DMS 273 (cell line): ENCODE measurements around the gene ADAM12.
"Not testable (repeated sequence)": the region's sequence is repeated elsewhere in the genome, so short reads cannot be mapped to it uniquely, and the experiment has no call there.

Source experiments
- DNase-seq: peaks from one replicate; lab custom pipeline; 2025; ENCODE audit not compliant: unreplicated experiment; lab: John Stamatoyannopoulos, UW

The ADAM12 gene

GRCh38 chr10:125992254-125992653 lies 396.0 kb downstream of the ADAM12 start:
- DNase-seq: no peak

- no peak for DNase-seq
These were observed 396.9 kb downstream of the ADAM12 start for GRCh38 chr10:125991392-125991791.

- no peak for DNase-seq
These were observed 397.3 kb downstream of the ADAM12 start for GRCh38 chr10:125990974-125991373.

- no peak for DNase-seq
These were observed 398.5 kb downstream of the ADAM12 start for GRCh38 chr10:125989791-125990190.

DNA sequence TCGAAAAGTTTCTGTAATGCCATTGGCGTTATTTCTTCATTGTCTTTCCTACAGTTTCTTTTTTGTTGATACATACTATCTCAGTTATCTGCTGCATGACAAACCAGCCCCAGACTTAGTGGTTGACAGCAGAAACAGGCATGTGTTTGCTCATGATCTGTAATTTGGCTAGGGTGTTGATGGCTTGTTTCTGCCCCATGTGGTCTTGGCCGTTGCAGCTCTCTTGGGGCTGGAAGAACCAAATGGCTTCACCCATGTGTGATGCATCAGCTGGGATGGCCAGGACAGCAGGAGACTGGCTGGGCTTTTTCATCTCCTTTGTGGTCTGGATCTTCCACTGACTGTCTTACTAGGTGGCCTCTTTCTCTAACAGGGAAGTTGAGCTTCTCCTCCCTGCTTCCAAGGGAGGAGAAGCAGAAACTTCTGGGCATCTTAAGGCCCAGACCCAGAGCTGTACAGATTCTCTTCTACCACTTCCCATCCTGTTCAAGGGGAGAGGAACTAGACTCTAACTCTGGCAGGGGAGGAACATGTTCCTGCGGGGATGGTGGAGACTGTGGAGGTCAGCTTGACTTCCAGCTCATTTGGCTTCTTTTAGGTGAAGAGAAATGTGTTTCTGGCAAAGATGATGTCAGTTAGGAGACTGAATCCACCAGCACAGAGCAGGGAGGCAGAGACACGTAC lies 402.6 kb downstream of the ADAM12 start:
- no peak for DNase-seq

GRCh38 chr10:125984865-125985495 lies 403.3 kb downstream of the ADAM12 start:
- DNase-seq: no peak

DNA sequence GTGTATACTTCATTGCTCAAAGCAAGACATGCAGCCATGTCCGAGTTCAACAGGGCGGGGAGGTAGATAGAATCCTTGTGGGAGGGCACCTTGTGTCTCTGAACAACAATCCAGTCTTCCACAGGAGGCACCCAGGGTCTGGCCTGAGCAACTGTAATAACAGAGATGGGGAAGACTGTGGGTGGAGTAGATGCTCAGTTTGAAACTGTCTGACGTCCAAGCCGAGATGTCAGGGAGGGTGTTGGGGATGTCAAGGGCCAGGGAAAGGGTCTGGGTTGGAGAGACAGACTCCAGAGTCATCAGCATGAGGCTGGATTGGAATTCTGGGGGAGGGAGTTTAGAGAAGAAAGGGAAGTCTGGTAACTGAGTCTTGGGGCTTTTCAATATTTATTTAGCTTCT lies 403.9 kb downstream of the ADAM12 start:
- no peak for DNase-seq

- DNase-seq: no peak
These were observed 404.6 kb downstream of the ADAM12 start for GRCh38 chr10:125983656-125984055.

DNA sequence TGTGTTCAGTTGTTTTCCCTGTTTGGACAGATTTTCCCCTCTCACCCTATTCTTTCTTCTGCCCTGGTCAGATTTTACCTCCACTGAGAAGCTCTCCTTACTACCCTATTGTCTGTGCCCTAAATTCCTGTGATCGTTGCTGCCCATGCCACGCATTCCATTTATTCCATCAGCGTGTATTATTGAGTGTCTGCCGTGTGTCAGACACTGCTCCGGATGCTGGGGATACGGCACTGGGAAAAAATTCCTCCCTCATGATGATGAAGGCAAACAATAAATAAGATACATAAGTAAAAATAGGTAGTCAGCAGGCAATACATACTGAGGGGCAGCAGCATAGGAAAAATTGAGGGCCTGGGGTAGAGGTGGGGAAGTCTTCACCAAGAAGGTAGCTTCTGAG lies 405.1 kb downstream of the ADAM12 start:
- no peak for DNase-seq

DNA sequence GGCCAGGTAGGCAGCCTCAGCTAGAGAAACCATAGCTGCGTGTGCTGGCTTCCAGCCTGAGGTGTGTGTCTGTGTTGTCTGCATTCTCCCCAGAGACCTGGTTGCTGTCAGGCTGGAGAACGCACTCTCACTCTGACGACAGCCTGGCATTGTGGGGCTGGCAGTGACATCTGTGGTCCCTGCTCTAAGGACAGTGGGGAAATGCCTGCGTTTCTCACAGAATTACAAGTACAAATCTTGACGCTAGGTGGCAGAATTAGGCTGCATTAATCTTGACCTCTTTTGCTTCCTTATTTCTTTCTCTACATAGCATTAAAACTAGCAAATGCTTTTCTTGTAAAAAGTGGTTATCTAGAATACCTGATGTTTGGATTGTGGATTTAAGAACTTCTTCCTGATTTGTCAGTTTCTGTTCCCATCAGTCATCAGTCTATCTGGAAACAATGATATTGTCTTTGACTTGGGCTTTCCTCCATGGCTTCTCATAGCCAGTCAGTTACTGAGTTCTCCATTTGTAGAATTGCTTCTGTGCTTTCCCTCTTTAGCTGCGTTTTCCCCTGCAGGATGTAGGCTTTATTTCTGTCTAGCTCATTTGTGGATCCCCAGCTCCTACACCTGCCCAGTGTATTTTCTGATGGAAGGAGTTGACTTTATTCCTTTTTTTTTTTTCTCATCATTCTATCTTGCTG lies 405.9 kb downstream of the ADAM12 start:
- peak; percentile 71 for DNase-seq

GRCh38 chr10:125980521-125981035 lies 407.7 kb downstream of the ADAM12 start:
- no peak for DNase-seq

DNA sequence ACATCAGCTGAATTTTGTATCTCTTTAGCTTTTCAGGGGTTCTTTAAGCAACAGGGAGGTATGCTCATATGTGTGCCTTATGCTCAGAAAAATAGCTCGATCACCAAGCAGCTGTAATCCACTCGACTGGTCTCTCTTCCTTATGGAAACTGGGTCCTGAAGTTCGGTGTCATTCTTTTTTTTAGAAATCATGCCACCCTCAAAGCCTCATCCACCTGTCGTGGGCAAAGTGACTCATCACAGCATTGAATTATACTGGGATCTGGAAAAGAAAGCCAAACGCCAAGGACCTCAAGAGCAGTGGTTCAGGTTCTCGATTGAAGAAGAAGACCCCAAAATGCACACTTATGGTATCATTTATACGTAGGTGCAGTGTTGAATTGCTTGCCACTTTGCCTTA lies 408.3 kb downstream of the ADAM12 start:
- DNase-seq: no peak

GRCh38 chr10:125976960-125977605 lies 411.2 kb downstream of the ADAM12 start:
- no peak for DNase-seq

- not testable (repeated sequence) for DNase-seq
These were observed 418.1 kb downstream of the ADAM12 start for GRCh38 chr10:125970077-125970630.

DNA sequence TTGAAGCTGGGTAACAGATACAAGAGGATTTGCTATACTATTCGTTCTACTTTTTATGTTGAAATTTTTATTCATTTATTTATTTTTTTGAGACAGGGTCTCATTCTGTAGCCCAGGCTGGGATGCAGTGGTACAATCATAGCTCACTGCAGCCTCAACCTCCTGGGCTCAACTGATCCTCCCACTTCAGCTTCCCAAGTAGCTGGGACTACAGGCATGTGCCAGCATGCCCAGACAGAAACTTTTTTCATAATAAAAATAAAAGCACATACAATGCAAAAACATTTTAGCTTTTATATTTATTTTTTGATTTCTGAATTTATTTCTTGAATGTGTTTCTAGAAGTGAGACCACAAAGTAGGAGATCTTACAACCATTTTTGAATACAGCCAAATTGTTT lies 420.7 kb downstream of the ADAM12 start:
- DNase-seq: no peak

- DNase-seq: no peak
These were observed 423.7 kb downstream of the ADAM12 start for GRCh38 chr10:125964558-125964957.
